D341Med (cell line): Measurements from ENCODE around the gene NHERF2.

Experiments
- DNase-seq: peaks from one replicate; pipeline ENCODE4 v3.0.0; 2012; ENCODE audit warnings: low spot score

The NHERF2 gene

DNA sequence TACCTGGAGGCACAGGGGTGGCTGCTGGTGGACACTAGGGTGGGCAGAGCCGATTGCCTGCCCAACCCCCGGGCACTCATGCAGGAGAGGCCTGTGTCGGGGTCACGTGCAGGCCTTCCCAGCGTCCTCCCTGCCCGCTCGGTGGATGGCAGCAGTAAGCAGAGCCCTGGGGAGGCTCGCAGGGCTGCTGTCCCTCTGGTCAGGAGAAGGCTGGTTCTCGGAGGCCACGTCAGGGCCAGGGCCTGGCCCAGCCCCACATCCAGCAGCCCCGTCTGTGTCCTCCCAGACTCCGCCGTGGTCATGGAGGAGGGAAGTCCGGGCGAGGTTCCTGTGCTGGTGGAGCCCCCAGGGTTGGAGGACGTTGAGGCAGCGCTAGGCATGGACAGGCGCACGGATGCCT, 56.7 kb downstream of the NHERF2 start:
- no peak for DNase-seq

DNA sequence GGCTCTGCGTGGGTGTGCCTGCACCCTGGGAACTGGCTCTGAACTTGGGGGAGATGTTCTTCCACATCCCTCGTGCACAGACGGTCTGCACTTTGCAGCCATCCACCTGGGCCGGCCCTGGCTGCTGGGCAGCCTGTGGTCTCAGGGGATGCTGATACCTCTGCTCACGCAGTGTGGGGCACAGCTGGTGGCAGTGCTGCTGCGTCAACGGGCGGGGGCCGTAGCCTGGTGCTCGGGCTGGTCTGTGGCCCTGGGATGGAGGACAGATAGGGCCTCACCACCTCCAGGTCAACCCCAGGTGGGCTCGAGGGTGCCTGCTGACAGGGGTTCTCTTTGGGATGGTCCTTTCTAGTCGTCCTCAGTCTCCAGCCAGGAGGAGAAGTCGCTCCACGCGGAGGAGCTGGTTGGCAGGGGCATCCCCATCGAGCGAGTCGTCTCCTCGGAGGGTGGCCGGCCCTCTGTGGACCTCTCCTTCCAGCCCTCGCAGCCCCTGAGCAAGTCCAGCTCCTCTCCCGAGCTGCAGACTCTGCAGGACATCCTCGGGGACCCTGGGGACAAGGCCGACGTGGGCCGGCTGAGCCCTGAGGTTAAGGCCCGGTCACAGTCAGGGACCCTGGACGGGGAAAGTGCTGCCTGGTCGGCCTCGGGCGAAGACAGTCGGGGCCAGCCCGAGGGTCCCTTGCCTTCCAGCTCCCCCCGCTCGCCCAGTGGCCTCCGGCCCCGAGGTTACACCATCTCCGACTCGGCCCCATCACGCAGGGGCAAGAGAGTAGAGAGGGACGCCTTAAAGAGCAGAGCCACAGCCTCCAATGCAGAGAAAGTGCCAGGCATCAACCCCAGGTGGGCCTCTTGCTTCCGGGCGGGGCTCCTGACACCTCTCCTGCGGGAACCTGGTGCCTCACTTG, 57.4 kb downstream of the NHERF2 start:
- DNase-seq = no peak

DNA sequence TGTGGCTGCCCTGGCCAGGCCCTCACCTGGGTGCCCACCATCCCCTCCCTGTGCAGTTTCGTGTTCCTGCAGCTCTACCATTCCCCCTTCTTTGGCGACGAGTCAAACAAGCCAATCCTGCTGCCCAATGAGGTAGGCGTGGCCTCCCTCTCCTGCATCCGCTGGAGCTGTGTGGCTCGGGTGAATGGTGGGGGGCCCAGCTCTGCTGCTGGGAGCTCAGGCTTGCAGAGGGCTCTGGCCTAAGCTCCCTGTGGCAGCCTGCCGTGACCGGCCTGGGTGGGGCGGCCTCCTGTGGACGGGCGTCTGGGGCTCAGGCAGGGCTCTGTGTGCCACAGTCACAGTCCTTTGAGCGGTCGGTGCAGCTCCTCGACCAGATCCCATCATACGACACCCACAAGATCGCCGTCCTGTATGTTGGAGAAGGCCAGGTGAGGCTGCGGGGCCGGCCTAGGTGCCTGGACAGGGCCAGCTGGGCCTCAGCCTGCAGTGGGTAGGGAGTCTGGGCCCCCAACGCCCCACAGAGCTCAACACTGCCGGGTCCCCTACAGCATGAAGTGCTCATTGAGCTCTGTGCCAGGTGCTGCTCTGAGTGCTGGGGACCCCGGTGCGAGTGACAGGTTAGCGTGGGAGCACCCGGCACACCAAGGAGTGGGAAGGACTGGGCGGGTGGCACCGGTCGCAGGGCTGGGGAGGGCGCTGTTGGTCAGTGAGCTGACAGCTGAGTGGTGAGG, 58.4 kb downstream of the NHERF2 start:
- no peak for DNase-seq

DNA sequence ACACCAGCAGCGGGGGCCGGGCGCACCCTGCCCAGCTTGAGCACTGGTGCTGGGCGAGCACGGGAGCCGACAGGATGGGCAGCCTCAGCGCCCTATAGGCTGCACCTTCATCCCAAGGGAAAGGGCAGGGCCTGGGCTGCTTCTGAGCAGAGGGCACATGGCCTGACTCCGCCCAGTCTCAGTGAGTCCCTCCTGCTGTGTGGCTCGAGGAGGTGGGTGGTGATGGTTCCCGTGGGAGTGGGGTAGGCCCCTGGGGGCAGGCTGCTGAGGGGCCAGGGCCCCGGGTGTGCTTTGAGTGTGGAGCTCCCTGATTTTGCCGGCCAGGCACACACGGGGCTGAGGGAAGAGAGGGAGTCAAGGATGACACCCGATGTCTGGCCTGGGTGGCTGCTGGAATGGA, 59.0 kb downstream of the NHERF2 start:
- peak; percentile 83 for DNase-seq

DNA sequence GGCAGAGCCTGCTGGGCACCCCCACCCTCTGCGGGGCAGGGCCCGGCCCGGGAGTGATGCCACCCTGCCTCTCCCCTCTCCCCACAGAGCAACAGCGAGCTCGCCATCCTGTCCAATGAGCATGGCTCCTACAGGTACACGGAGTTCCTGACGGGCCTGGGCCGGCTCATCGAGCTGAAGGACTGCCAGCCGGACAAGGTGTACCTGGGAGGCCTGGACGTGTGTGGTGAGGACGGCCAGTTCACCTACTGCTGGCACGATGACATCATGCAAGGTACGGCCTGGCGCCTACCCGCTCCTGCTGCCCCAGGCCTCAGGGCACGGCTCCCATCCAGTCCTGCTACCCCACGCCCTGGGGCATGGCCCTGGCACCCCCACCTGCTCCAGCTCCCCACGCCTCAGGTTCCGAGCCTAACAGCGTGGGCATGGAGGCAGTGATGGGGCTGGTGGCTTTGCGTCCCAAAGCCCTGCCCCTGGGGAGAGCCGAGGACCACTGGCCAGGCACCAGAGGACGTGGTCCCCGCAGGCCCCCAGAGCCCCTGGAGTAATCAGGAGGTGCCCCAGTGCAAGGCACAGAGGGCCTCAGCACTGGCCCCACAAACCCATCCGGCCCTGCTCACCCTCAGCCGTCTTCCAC, 59.5 kb downstream of the NHERF2 start:
- DNase-seq = no peak

DNA sequence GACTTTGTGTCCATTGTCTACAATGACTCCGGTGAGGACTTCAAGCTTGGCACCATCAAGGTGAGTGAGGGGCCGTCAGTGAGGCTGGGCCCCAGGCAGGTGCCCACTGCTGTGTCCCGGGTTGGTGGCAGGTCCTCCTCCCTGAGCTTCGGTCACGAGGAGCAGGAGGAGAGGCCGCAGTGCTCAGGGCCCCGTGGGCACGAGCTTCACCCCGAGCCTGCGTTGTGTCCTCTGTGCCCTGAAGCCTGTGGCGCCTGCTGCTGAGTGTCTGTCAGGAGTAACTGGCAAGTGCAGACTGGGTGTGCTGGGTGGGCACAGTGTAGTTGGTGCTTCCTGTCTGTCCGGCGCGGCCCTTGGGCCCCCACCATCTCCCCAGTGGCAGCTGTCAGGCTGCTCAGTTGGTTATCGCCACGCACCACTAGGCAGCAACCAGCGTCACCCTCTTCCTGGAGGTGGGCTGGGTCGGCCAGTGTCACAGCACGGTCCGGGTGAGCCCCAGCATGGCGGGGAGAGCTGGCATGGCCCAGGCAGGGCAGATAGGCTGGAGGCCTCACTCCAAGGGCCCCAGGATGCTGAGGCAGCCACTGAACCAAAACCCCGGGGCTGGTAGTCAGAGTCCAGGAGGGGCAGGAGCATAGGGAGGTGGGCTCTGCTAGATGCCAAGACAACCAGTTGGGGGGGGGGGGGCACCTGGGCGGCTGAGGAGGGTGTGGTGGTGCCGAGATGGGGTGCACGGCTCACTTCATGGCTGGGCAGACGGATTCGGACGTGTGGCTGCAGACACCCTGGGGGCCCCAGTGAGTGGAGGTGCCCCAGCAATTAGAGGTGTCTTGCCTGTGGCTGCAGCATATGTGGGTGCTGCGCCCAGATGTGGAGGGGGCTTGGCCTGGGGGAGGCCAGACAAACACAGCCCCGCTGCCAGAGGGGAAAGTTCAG, 60.4 kb downstream of the NHERF2 start:
- DNase-seq = no peak

DNA sequence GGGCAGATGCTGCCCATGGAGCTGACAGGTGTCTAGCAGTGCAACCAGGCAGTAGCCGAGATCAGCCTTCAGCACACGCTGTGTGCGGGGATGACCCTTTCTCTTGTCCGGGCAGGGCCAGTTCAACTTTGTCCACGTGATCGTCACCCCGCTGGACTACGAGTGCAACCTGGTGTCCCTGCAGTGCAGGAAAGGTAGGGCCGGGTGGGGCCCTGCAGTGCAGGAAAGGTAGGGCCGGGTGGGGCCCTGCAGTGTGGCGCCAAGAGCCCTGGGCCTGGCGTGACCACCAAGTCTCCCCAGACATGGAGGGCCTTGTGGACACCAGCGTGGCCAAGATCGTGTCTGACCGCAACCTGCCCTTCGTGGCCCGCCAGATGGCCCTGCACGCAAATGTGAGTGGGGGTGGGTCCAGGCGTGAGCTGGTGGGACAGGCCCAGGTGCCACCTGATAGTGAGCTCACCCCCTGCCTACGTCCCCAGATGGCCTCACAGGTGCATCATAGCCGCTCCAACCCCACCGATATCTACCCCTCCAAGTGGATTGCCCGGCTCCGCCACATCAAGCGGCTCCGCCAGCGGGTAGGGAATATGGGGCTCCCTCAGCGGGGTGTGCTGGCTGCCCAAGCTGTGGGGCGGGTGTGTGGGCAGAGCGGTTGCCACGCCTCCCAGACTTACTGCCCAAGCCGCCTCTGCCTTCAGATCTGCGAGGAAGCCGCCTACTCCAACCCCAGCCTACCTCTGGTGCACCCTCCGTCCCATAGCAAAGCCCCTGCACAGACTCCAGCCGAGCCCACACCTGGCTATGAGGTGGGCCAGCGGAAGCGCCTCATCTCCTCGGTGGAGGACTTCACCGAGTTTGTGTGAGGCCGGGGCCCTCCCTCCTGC, 61.3 kb downstream of the NHERF2 start:
- no peak for DNase-seq
